B cell (primary cell): ENCODE measurements around the gene SLC7A11.

Source experiments
- EZH2 ChIP-seq: IDR thresholded peaks from 2 replicates; pipeline ENCODE4 v1.6.1; 2012; ENCODE audit warnings: borderline replicate concordance, low read depth, mild to moderate bottlenecking, moderate library complexity, low read length; ENCODE audit not compliant: insufficient read depth, poor library complexity, severe bottlenecking
- TF ChIP-seq, protein P1 (sequence below): fragments of 200-600 bp; IDR thresholded peaks from one replicate; pipeline ENCODE4 v1.8.0; 2022; ENCODE audit warnings: antibody characterized with exemption, mild to moderate bottlenecking

DNA sequence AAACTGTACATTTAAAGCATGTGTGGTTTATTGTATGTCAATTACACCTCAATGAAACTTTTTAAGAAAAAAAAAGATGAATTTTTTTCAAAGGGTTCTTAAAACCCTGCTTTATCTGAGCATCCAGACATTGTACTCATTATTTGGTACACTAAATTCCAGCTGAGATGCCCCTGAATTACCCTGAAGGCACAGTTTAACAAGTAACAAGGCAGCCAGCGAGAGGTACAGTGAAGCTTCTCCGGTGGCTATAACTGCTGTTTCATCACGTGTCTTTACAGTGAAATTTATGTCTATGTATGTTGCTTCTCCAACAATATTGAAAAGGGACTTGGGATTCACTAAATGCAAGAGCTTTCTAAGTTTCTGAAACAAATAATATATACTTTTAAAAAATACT lies 15.8 kb downstream of the SLC7A11 start:
- TF ChIP-seq, protein P1, sequence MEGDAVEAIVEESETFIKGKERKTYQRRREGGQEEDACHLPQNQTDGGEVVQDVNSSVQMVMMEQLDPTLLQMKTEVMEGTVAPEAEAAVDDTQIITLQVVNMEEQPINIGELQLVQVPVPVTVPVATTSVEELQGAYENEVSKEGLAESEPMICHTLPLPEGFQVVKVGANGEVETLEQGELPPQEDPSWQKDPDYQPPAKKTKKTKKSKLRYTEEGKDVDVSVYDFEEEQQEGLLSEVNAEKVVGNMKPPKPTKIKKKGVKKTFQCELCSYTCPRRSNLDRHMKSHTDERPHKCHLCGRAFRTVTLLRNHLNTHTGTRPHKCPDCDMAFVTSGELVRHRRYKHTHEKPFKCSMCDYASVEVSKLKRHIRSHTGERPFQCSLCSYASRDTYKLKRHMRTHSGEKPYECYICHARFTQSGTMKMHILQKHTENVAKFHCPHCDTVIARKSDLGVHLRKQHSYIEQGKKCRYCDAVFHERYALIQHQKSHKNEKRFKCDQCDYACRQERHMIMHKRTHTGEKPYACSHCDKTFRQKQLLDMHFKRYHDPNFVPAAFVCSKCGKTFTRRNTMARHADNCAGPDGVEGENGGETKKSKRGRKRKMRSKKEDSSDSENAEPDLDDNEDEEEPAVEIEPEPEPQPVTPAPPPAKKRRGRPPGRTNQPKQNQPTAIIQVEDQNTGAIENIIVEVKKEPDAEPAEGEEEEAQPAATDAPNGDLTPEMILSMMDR, result no peak
- TF ChIP-seq EZH2, result no peak
